MCF 10A (cell line): Measurements from ENCODE around the gene LINGO4. TPM values are rescaled to one million over a fixed set of nuclear protein-coding genes. Genes with fewer than 3 reads are reported as not detected.

Experiments used
- BruUV-seq: library from RNA; stranded (reverse); fragments of 400-500 nt; replicated peaks from 2 replicates; lab custom pipeline; 2021; lab: Mats Ljungman, UMichigan
- CTCF ChIA-PET: fragments of 300-600 bp; sonication (Branson Sonifier 250); formaldehyde crosslinking; extraction: SDS; loops from one replicate; lab custom pipeline; 2021; ENCODE audit warnings: antibody characterized with exemption, inconsistent platforms; lab: Yijun Ruan, JAX
- POLR2A ChIA-PET: fragments of 300-600, 350-650 bp; sonication (Branson Sonifier 250); formaldehyde crosslinking; extraction: SDS; loops from one replicate; lab custom pipeline; 2020; ENCODE audit warnings: antibody characterized with exemption, inconsistent platforms; lab: Yijun Ruan, JAX
- DNase-seq: peaks from one replicate; pipeline ENCODE4 v3.0.0-alpha.2; 2018; ENCODE audit not compliant: unreplicated experiment
- H3K27ac Mint-ChIP-seq: one replicate; pipeline ENCODE4 v1.8.0; 2022; ENCODE audit warnings: mild to moderate bottlenecking, low read depth, mixed read lengths; ENCODE audit not compliant: unreplicated experiment
- H3K27me3 Mint-ChIP-seq: one replicate; pipeline ENCODE4 v1.8.0; 2022; ENCODE audit warnings: mixed read lengths; ENCODE audit not compliant: insufficient read depth, unreplicated experiment
- H3K36me3 Mint-ChIP-seq: one replicate; pipeline ENCODE4 v1.8.0; 2022; ENCODE audit warnings: mild to moderate bottlenecking, moderate library complexity, mixed read lengths; ENCODE audit not compliant: insufficient read depth, unreplicated experiment
- H3K4me1 Mint-ChIP-seq: one replicate; pipeline ENCODE4 v1.8.0; 2022; ENCODE audit warnings: mixed read lengths; ENCODE audit not compliant: insufficient read depth, unreplicated experiment
- H3K4me3 Mint-ChIP-seq: one replicate; pipeline ENCODE4 v1.8.0; 2022; ENCODE audit warnings: mild to moderate bottlenecking, moderate library complexity, mixed read lengths; ENCODE audit not compliant: unreplicated experiment
- H3K9me3 Mint-ChIP-seq: one replicate; pipeline ENCODE4 v1.8.0; 2022; ENCODE audit warnings: mixed read lengths; ENCODE audit not compliant: unreplicated experiment
- intact Hi-C: fragments of 100-400 bp; cut with micrococcal nuclease; formaldehyde crosslinking; loops from 2 replicates; pipeline ENCODE4 v1.14.1; 2022
- total RNA-seq: library from RNA; stranded (reverse); gene quantifications from 2 replicates; pipeline ENCODE4 v1.2.3, GENCODE V29; 2022
- TF ChIP-seq, protein P1 (sequence below): fragments of 200-600 bp; IDR thresholded peaks from one replicate; pipeline ENCODE4 v1.8.0; 2022; ENCODE audit warnings: antibody characterized with exemption, mild to moderate bottlenecking; ENCODE audit not compliant: unreplicated experiment

The LINGO4 gene
- total RNA-seq, 1 experiment from 2014 or later, result not detected

DNA sequence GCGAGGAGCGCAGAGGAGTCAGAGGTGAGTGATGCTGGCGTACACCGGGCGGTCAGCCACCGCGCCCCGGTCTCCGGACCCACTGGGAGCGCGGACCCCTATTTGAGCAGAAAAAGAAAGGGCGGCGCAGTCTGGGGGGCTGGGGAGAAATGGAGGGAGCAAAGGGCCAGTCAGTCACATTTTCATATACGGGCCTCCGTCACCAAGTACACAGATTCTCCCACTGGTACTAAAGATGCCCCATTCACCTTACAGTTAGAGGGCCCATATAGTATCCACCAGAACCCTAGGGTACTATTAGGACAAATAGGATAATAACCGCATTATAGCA lies 33.8 kb upstream of the LINGO4 start:
- ChIA-PET CTCF (interaction anchor here (1.0 to 2.9 kb wide), 4 partner anchors 19 to 381 kb away, joined by 3 to 10 read pairs (median 4); partner anchors contain the start of gene MRPL9), POLR2A (interaction anchor here (0.6 to 2.4 kb wide), 6 partner anchors 15 to 639 kb away, joined by 3 to 12 read pairs (median 3); partner anchors contain the start of genes THEM4 and THEM5)
- Mint-ChIP-seq H3K27me3 (no peaks in the 10 kb centered on the region), H3K4me1 (peaks cover 41% of the 10 kb centered on the region), H3K9me3 (no peaks in the 10 kb centered on the region), H3K4me3 (peak overlapping the region; percentile 85), H3K27ac (no peak overlapping the region), H3K36me3 (no peaks in the 10 kb centered on the region)
- BruUV-seq, result no TSS peak
- no peak for DNase-seq
- intact Hi-C loops, result loop anchor here (5.0 kb wide), 1 partner anchor 47 kb away; the partner anchor contains the start of gene TDRKH
- TF ChIP-seq, protein P1, sequence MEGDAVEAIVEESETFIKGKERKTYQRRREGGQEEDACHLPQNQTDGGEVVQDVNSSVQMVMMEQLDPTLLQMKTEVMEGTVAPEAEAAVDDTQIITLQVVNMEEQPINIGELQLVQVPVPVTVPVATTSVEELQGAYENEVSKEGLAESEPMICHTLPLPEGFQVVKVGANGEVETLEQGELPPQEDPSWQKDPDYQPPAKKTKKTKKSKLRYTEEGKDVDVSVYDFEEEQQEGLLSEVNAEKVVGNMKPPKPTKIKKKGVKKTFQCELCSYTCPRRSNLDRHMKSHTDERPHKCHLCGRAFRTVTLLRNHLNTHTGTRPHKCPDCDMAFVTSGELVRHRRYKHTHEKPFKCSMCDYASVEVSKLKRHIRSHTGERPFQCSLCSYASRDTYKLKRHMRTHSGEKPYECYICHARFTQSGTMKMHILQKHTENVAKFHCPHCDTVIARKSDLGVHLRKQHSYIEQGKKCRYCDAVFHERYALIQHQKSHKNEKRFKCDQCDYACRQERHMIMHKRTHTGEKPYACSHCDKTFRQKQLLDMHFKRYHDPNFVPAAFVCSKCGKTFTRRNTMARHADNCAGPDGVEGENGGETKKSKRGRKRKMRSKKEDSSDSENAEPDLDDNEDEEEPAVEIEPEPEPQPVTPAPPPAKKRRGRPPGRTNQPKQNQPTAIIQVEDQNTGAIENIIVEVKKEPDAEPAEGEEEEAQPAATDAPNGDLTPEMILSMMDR, result no peak

DNA sequence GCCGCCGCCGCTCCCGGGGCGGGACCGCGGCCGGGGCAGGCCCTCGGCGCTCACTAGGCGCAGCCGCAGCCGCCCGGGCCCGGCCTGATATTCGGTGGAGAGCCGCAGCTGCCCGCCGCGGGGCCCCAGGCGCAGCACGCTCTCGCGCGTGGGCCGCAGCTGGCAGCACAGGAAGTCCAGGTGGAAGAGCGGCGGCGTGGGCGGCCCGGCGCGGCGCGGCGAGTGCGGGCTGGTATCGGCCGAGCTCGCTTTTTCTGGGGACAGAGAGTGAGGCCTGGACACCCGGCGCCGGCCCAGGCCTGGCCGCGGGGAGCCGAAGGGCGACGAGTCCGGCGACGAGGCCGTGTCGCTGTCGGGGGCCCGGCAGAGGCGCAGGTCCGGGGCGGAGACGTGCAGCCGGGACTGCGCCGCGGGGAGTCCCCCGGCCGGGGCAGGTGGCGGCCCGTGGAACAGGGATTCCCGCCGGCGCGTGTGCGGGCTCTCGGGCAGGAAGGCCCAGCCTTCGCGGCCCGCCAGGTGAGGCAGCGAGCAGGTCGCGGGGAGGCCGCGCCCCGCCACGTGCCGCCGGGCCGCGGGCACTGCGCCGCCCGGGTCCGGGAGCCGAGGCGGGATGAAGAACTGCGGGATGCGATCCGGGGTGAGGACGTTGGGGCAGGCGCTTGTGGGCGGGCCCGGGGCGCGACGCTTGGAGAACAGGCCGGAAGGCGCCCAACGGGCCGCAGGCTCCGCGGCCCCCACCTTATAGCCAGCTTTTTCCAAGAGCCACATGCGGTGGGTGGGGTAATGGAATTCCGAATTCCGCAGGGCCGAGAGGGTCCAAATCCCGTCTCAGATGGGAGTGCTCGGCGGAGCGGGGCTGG lies 33.2 kb upstream of the LINGO4 start:
- ChIA-PET POLR2A (interaction anchor here (0.6 kb wide), 1 partner anchor 47 kb away, joined by 3 read pairs; no protein-coding TSS in a partner anchor), CTCF (interaction anchor here (1.2 kb wide), 1 partner anchor 75 kb away, joined by 3 read pairs; the partner anchor contains the start of gene MRPL9)
- no TSS peak for BruUV-seq
- Mint-ChIP-seq H3K9me3 (no peaks in the 10 kb centered on the region), H3K27me3 (no peaks in the 10 kb centered on the region), H3K36me3 (no peaks in the 10 kb centered on the region), H3K4me3 (no peak overlapping the region), H3K27ac (no peak overlapping the region), H3K4me1 (peaks cover 42% of the 10 kb centered on the region)
- TF ChIP-seq, protein P1, result no peak
- no peak for DNase-seq
- intact Hi-C loops, result loop anchor here (5.0 kb wide), 1 partner anchor 46 kb away; the partner anchor contains the start of gene TDRKH

DNA sequence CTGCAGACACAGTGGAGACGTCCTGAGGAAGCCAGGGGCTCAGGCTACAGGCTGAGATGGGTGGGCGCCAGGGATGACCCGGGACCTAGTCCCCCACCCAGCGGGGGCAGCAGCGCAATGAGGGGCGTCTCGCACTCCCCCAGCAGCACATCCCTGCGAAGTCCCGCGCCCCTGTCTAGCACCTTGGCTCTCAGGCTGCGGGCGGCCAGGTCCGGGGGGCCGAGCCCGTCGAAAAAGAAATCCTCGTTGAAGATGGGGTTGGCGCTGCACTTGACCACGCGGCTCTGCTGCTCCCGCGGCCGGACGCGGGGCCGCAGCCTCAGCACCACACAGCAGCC lies 32.6 kb upstream of the LINGO4 start:
- H3K4me1 Mint-ChIP-seq, result peaks cover 48% of the 10 kb centered on the region
- ChIA-PET CTCF (interaction anchor here (0.5 to 2.3 kb wide), 4 partner anchors 44 to 525 kb away, joined by 3 to 26 read pairs (median 10); no protein-coding TSS in a partner anchor), POLR2A (interaction anchor here (1.5 to 1.9 kb wide), 2 partner anchors 8 to 30 kb away, joined by 5 read pairs; no protein-coding TSS in a partner anchor)
- H3K9me3 Mint-ChIP-seq, result no peaks in the 10 kb centered on the region
- peak overlapping the region; percentile 16 for H3K4me3 Mint-ChIP-seq
- H3K36me3 Mint-ChIP-seq, result no peaks in the 10 kb centered on the region
- no peak for DNase-seq
- intact Hi-C loops, result loop anchor here (2.0 to 5.0 kb wide), 2 partner anchors 46 to 641 kb away; partner anchors contain the start of gene TDRKH
- no peaks in the 10 kb centered on the region for H3K27me3 Mint-ChIP-seq
- H3K27ac Mint-ChIP-seq, result no peak overlapping the region
- TF ChIP-seq, protein P1, result no peak
- no TSS peak for BruUV-seq

DNA sequence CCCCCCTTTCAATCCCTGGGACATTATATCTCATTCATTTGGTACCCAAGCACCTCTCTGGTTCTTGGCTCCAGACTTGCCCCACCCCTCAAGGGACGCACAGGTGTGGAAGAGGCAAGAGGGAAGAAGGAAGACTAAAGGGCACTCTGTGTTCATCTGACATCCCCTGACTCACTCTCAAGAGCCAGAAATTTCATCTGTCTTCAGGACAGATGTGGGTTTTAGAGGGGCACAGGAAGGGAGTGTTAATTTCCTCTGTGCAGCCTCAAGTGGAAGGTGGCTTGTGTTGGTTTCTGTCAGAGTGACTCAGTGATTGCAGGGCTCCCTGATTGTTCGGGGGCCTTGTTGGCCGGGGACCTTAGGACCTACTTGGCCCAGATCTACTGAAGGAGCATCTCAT lies 32.0 kb upstream of the LINGO4 start:
- Mint-ChIP-seq H3K36me3 (no peaks in the 10 kb centered on the region), H3K9me3 (no peaks in the 10 kb centered on the region), H3K27ac (peak overlapping the region; percentile 37), H3K27me3 (no peaks in the 10 kb centered on the region), H3K4me3 (no peak overlapping the region), H3K4me1 (peaks cover 55% of the 10 kb centered on the region)
- ChIA-PET POLR2A (interaction anchor here (0.5 to 2.1 kb wide), 14 partner anchors 9 to 563 kb away, joined by 3 to 8 read pairs (median 4); partner anchors contain the start of genes MRPL9, PSMB4, TDRKH and THEM5), CTCF (interaction anchor here (0.5 to 3.4 kb wide), 54 partner anchors 9 to 492 kb away, joined by 3 to 26 read pairs (median 5); partner anchors contain the start of genes CELF3 and MRPL9)
- TF ChIP-seq, protein P1, result no peak
- DNase-seq, result no peak
- no TSS peak for BruUV-seq
- intact Hi-C loops, result loop anchor here (2.0 to 5.0 kb wide), 2 partner anchors 45 to 640 kb away; partner anchors contain the start of gene TDRKH
